ENCODE data around the gene IL4R. TPM values are rescaled to one million over a fixed set of nuclear protein-coding genes. Genes with fewer than 3 reads are reported as not detected.

IL4R gene
- total RNA-seq, 2 experiments from 2014 or later: 183 to 190 TPM

GRCh38 chr16:27341971-27342370 is 28.2 kb downstream of the IL4R start:
- Mint-ChIP-seq H3K36me3 (peaks cover 74% of the 10 kb centered on the region), H3K27me3 (no peaks in the 10 kb centered on the region), H3K4me1 (peaks cover 10% of the 10 kb centered on the region), H3K9me3 (no peaks in the 10 kb centered on the region), H3K4me3 (no peak overlapping the region), H3K27ac (no peak overlapping the region)
- no peak for DNase-seq

DNA sequence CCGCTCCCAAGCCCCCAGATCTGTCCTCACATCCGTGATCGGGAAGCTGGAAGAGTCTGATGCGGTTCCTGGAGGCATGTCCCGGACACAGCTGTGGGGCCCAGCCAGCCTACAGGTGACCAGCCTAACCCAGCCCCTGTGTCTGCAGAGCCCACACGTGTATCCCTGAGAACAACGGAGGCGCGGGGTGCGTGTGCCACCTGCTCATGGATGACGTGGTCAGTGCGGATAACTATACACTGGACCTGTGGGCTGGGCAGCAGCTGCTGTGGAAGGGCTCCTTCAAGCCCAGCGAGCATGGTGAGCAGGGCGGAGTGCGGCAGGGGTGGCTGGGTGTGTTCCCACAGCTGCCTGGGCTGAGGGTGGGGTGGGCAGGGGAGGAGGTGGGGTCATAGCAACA is 30.9 kb downstream of the IL4R start:
- peaks cover 78% of the 10 kb centered on the region for H3K36me3 Mint-ChIP-seq
- H3K27ac Mint-ChIP-seq: peak overlapping the region; percentile 34
- DNase-seq: no peak
- H3K27me3 Mint-ChIP-seq: no peaks in the 10 kb centered on the region
- no peaks in the 10 kb centered on the region for H3K9me3 Mint-ChIP-seq
- no peak overlapping the region for H3K4me3 Mint-ChIP-seq
- H3K4me1 Mint-ChIP-seq: peaks cover 1% of the 10 kb centered on the region

GRCh38 chr16:27345201-27345600 is 31.4 kb downstream of the IL4R start:
- Mint-ChIP-seq H3K9me3 (no peaks in the 10 kb centered on the region), H3K36me3 (peaks cover 78% of the 10 kb centered on the region), H3K27ac (no peak overlapping the region), H3K4me3 (no peak overlapping the region), H3K27me3 (no peaks in the 10 kb centered on the region), H3K4me1 (no peaks in the 10 kb centered on the region)
- DNase-seq: no peak

DNA sequence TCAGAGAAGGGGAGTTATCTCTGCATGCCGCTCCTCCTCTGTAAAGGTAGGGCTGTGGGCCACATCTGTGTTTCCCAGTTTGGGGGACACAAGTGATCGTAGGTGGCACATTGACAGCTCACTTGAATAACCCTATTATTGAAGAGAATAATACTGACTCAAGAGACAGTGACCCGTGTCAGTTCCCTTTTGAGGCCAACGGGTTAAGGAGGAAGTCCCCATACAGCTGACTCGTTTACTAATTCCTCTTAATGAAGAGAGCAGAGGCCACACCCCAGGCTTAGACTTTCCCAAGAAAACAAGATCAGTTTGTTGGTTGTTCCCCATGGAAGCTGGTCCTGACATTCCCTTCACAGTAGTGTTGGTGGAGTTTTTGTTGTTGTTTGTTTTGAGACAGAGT is 33.0 kb downstream of the IL4R start:
- H3K4me3 Mint-ChIP-seq: no peak overlapping the region
- H3K36me3 Mint-ChIP-seq: peaks cover 81% of the 10 kb centered on the region
- H3K9me3 Mint-ChIP-seq: no peaks in the 10 kb centered on the region
- DNase-seq: no peak
- peaks cover 5% of the 10 kb centered on the region for H3K4me1 Mint-ChIP-seq
- no peak overlapping the region for H3K27ac Mint-ChIP-seq
- H3K27me3 Mint-ChIP-seq: no peaks in the 10 kb centered on the region

GRCh38 chr16:27347930-27348685 is 34.3 kb downstream of the IL4R start:
- H3K9me3 Mint-ChIP-seq: no peaks in the 10 kb centered on the region
- no peak overlapping the region for H3K4me3 Mint-ChIP-seq
- peaks cover 83% of the 10 kb centered on the region for H3K36me3 Mint-ChIP-seq
- H3K27me3 Mint-ChIP-seq: no peaks in the 10 kb centered on the region
- H3K27ac Mint-ChIP-seq: peak overlapping the region; percentile 77
- H3K4me1 Mint-ChIP-seq: peaks cover 10% of the 10 kb centered on the region
- DNase-seq: no peak

DNA sequence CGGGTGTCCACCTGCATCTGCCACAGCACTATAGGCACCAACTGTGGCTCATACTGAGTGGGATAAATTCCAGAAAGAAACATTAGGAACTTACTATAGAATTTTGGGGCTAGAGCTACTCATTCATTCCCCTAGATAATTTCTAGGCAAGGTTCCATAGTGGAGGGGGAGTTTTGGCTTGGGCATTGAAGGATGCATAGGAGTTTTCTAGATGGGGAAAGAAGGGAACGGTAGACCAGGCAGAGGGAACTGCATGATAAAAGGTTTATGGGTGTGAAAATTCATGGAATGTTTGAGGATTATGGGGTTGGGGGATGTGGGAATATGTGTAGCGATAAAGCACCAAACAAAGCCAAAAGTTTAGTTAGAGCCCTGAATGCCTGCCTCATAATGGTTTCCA is 35.5 kb downstream of the IL4R start:
- H3K36me3 Mint-ChIP-seq: peaks cover 87% of the 10 kb centered on the region
- DNase-seq: no peak

DNA sequence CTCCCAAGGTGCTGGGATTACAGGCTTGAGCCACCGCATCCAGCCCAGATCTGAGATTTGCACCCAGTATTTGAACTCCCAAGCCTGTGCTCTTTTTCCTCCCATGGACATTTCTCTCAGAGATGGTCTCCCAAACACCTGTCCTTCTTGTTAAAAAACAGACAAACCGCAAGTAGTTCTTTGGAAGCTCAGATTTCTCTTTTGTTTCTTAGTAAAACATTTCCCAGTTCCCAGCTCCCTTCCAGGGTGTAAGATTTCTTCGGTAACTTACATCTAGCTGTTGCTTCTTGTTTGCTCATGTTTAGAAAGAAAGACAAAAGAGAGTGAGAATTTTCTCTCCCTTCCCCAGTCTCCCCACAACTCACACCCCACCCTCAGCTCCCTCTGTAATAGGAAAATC is 36.2 kb downstream of the IL4R start:
- Mint-ChIP-seq H3K36me3 (peaks cover 89% of the 10 kb centered on the region), H3K4me3 (no peak overlapping the region), H3K27ac (peak overlapping the region; percentile 29), H3K27me3 (no peaks in the 10 kb centered on the region), H3K4me1 (peaks cover 15% of the 10 kb centered on the region), H3K9me3 (no peaks in the 10 kb centered on the region)
- DNase-seq: no peak

More for the DNA sequence above, 35.5 kb downstream of the IL4R start:
- H3K9me3 Mint-ChIP-seq: no peaks in the 10 kb centered on the region
- no peak overlapping the region for H3K27ac Mint-ChIP-seq
- no peak overlapping the region for H3K4me3 Mint-ChIP-seq
- peaks cover 15% of the 10 kb centered on the region for H3K4me1 Mint-ChIP-seq
- H3K27me3 Mint-ChIP-seq: no peaks in the 10 kb centered on the region

GRCh38 chr16:27351989-27352388 is 38.2 kb downstream of the IL4R start:
- H3K4me1 Mint-ChIP-seq: peaks cover 15% of the 10 kb centered on the region
- DNase-seq: no peak
- no peak overlapping the region for H3K4me3 Mint-ChIP-seq
- no peaks in the 10 kb centered on the region for H3K9me3 Mint-ChIP-seq
- H3K36me3 Mint-ChIP-seq: peaks cover 94% of the 10 kb centered on the region
- H3K27me3 Mint-ChIP-seq: no peaks in the 10 kb centered on the region
- H3K27ac Mint-ChIP-seq: peak overlapping the region; percentile 56

DNA sequence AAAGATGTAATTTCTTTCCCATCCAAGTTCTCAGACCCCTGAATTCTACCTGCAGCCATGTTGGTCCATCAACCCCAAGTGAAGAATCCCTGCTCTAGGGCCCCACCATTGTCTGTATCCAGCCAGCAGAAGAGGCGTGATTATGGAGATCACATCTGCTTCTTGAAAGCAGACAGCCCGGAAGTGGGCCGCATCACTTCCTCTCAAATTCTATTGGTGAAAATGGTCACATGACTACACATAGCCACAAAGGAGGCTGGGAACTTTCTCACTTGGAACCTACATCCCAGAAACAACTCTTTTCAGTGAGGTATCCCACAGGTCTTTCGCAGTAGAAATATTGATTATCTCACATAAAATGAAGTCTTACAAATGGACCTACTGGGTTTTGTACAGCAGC is 40.1 kb downstream of the IL4R start:
- Mint-ChIP-seq H3K4me3 (no peak overlapping the region), H3K27ac (peak overlapping the region; percentile 34)

GRCh38 chr16:27355610-27356009 is 41.8 kb downstream of the IL4R start:
- Mint-ChIP-seq H3K4me1 (peaks cover 12% of the 10 kb centered on the region), H3K9me3 (no peaks in the 10 kb centered on the region), H3K36me3 (peaks cover 92% of the 10 kb centered on the region), H3K27ac (peak overlapping the region; percentile 74), H3K27me3 (no peaks in the 10 kb centered on the region), H3K4me3 (no peak overlapping the region)
- DNase-seq: peak; percentile 52

More for the DNA sequence above, 40.1 kb downstream of the IL4R start:
- peaks cover 92% of the 10 kb centered on the region for H3K36me3 Mint-ChIP-seq
- peaks cover 15% of the 10 kb centered on the region for H3K4me1 Mint-ChIP-seq
- H3K27me3 Mint-ChIP-seq: no peaks in the 10 kb centered on the region
- no peak for DNase-seq
- H3K9me3 Mint-ChIP-seq: no peaks in the 10 kb centered on the region

- H3K4me1 Mint-ChIP-seq: peaks cover 13% of the 10 kb centered on the region
- peak overlapping the region; percentile 34 for H3K27ac Mint-ChIP-seq
- no peak for DNase-seq
- no peaks in the 10 kb centered on the region for H3K27me3 Mint-ChIP-seq
- peaks cover 91% of the 10 kb centered on the region for H3K36me3 Mint-ChIP-seq
- H3K9me3 Mint-ChIP-seq: no peaks in the 10 kb centered on the region
- no peak overlapping the region for H3K4me3 Mint-ChIP-seq
Measured at GRCh38 chr16:27356794-27357193, 43.0 kb downstream of the IL4R start.

DNA sequence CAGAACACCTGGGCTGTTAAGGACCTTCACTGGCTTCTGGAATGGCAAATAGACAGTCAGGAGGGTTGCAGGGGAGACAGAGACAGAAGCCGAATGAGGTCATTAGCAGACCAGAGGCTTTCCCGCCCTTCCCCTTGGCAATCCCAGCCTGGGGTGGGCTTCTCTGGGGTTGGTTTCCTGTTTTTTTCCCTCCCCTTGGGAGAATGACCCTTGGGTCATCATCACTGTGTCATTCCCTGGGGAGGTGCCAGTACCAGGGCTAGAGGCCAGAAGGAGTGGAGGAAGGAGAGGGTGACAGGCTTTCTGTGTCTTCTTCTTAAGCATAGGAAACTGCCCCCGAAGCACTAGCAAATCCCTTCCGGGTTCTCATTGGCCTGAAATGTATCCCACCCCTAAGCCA is 45.3 kb downstream of the IL4R start:
- Mint-ChIP-seq H3K36me3 (peaks cover 93% of the 10 kb centered on the region), H3K9me3 (no peaks in the 10 kb centered on the region), H3K27ac (peak overlapping the region; percentile 21), H3K27me3 (no peaks in the 10 kb centered on the region), H3K4me1 (peaks cover 21% of the 10 kb centered on the region), H3K4me3 (no peak overlapping the region)
- no peak for DNase-seq

DNA sequence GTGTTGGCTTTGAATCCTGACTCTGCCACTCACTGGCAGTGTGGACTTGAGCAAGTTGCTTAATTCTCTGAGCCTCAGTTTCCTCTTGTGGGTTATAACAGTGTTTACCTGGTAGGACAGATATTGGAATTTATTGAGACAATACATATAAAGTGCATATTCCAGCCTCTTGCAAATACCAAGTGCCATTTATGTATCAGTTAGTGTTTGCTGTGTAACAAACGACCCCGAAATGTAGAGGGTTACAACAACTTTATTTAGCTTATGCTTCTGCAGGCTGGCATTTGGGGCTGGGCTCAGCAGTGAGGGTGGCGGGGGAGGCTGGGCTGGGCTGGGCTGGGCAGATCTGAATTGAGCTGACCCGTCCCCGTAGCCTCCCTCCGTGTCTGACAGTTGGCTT is 45.8 kb downstream of the IL4R start:
- Mint-ChIP-seq H3K9me3 (no peaks in the 10 kb centered on the region), H3K4me1 (peaks cover 25% of the 10 kb centered on the region), H3K36me3 (peaks cover 93% of the 10 kb centered on the region), H3K27me3 (no peaks in the 10 kb centered on the region), H3K4me3 (no peak overlapping the region), H3K27ac (no peak overlapping the region)
- no peak for DNase-seq

- H3K4me3 Mint-ChIP-seq: no peak overlapping the region
- peaks cover 1% of the 10 kb centered on the region for H3K9me3 Mint-ChIP-seq
- H3K36me3 Mint-ChIP-seq: peaks cover 88% of the 10 kb centered on the region
- no peak for DNase-seq
- H3K27me3 Mint-ChIP-seq: no peaks in the 10 kb centered on the region
- H3K27ac Mint-ChIP-seq: peak overlapping the region; percentile 74
- peaks cover 47% of the 10 kb centered on the region for H3K4me1 Mint-ChIP-seq
Measured at GRCh38 chr16:27361987-27362386, 48.2 kb downstream of the IL4R start.

DNA sequence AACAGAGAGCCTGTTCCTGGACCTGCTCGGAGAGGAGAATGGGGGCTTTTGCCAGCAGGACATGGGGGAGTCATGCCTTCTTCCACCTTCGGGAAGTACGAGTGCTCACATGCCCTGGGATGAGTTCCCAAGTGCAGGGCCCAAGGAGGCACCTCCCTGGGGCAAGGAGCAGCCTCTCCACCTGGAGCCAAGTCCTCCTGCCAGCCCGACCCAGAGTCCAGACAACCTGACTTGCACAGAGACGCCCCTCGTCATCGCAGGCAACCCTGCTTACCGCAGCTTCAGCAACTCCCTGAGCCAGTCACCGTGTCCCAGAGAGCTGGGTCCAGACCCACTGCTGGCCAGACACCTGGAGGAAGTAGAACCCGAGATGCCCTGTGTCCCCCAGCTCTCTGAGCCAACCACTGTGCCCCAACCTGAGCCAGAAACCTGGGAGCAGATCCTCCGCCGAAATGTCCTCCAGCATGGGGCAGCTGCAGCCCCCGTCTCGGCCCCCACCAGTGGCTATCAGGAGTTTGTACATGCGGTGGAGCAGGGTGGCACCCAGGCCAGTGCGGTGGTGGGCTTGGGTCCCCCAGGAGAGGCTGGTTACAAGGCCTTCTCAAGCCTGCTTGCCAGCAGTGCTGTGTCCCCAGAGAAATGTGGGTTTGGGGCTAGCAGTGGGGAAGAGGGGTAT is 48.9 kb downstream of the IL4R start:
- Mint-ChIP-seq H3K27me3 (no peaks in the 10 kb centered on the region), H3K4me1 (peaks cover 51% of the 10 kb centered on the region), H3K36me3 (peaks cover 82% of the 10 kb centered on the region), H3K4me3 (no peak overlapping the region), H3K27ac (peak overlapping the region; percentile 99), H3K9me3 (peaks cover 1% of the 10 kb centered on the region)
- DNase-seq: no peak

DNA sequence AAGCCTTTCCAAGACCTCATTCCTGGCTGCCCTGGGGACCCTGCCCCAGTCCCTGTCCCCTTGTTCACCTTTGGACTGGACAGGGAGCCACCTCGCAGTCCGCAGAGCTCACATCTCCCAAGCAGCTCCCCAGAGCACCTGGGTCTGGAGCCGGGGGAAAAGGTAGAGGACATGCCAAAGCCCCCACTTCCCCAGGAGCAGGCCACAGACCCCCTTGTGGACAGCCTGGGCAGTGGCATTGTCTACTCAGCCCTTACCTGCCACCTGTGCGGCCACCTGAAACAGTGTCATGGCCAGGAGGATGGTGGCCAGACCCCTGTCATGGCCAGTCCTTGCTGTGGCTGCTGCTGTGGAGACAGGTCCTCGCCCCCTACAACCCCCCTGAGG is 49.5 kb downstream of the IL4R start:
- Mint-ChIP-seq H3K4me1 (peaks cover 56% of the 10 kb centered on the region), H3K36me3 (peaks cover 77% of the 10 kb centered on the region), H3K9me3 (peaks cover 1% of the 10 kb centered on the region), H3K27ac (peak overlapping the region; percentile 99), H3K27me3 (no peaks in the 10 kb centered on the region), H3K4me3 (no peak overlapping the region)
- DNase-seq: no peak

Data from activated naive CD8-positive, alpha-beta T cell treated with anti-CD3 and anti-CD28 coated beads for 36 hours (primary cell).